GM12891 (cell line): ENCODE data around the gene CCDC82.

Experiments
- POLR2AphosphoS5 ChIP-seq: IDR thresholded peaks from 2 replicates; pipeline ENCODE4 v1.6.1; 2011; ENCODE audit warnings: low read depth, low read length, control low read depth
- TAF1 ChIP-seq: IDR thresholded peaks from 2 replicates; pipeline ENCODE4 v1.6.1; 2011; ENCODE audit warnings: low read depth, low read length, control low read depth

GRCh38 chr11:96365493-96365892 lies 24.2 kb downstream of the CCDC82 start:
- TF ChIP-seq TAF1 (no peak), POLR2AphosphoS5 (no peak)
